Limb (tissue), 2 donors: ENCODE data around the gene GNLY.
"Not testable (repeated sequence)": the region's sequence is repeated elsewhere in the genome, so short reads cannot be mapped to it uniquely, and the experiment has no call there.

Source experiments
- DNase-seq, 2 donors: peaks; one replicate each; pipeline ENCODE4 v3.0.0-alpha.2; 2016; ENCODE audit errors: extremely low spot score in 2 of 2

The GNLY gene

GRCh38 chr2:85694052-85695025 lies at the start of gene GNLY:
GNLY (plus strand) TSS chr2:85694358; CDS start chr2:85694419, 61 bp downstream.
- no peak for DNase-seq

- no peak for DNase-seq
Measured at GRCh38 chr2:85644909-85645308, 49.2 kb upstream of the GNLY start.

DNA sequence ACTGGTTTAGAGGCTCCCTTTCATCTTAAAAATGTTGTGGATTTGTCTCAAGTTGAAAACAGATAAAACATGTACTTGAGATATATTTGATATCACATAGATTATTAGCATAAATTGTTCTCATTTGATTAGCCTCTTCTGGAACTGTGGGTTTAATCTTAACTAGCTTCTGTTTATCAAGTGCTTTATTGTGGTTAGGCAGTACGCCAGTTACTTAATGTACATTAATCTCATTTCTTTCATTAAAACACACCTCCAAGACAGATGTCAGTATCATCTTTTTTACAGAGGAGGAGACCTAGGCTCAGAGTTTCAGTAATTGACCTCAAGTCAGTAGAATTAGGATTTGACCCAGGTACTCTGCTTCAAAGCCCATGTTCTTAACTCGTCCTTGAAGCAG lies 48.0 kb upstream of the GNLY start:
- DNase-seq: no peak

DNA sequence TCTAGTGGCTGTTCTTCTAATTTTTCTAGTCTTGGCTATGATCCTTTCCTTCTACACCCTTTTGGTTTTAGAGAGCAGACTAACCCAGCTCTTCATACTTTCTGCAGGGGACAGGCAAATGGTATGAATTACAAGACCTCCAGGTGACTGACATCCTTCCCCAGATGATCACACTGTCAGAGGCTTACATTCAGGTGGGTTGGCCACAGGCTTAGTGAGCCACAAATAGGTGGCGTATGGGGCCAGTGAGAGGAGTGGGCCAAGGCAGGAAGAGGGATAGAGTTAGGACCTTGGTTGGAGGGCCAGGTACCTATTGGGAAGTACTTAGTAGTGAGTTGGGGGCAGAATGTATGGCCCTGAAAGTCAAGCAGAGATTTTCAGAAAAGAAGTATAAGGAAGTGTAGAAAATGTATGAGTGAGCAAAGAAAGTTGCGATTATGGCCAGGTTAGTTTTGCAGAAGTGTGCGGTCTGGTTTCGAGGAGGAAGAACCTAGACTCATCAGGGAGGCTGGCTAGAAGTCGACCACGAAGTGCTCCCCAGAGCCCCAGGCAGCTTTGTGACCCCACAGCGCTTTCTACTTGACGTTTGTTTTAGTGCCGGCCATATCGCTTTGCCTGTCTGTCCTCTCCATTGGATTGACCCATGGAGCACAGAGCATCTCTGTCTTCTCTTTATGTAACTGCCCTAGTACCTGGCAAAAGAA lies 46.2 kb upstream of the GNLY start:
- DNase-seq: no peak

- no peak for DNase-seq
Measured at GRCh38 chr2:85648619-85649018, 45.5 kb upstream of the GNLY start.

- no peak for DNase-seq
Measured at GRCh38 chr2:85649201-85650190, 44.7 kb upstream of the GNLY start.

DNA sequence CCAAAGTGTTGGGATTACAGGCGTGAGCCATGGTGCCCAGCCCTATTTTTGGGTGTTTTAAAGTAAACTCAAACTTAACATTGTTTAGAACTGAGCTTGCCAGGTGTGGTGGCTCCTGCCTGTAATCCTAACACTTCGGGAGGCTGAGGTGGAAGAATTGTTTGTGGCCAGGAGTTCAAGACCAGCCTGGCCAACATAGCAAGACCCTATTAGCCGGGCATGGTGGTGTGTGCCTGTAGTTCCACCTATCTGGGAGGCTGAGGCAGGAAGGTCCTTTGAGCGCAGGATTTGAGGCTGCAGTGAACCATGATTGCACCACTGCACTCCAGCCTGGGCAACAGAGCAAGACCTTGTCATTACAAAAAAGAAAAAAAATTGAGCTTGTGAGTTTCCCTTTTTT lies 43.7 kb upstream of the GNLY start:
- no peak for DNase-seq

GRCh38 chr2:85651097-85651496 lies 43.1 kb upstream of the GNLY start:
- DNase-seq: no peak

DNA sequence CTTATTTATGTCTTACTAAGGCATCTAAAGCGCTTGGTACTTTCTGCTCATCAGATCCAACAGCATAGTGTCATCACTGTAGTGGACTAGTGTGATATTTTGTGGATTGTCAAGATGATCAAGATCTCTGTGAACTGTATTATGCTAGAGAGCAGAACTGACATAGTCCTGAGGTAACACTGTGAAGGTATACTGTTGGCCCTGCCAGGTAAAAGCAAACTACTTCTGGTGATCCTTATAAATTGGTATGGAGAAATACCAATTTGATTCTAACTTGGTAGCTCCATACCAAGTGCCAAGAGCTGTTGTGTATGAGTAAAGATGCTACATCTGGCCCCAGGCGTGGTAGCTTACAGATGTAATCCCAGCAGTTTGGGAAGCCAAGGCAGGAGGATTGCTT lies 42.1 kb upstream of the GNLY start:
- no peak for DNase-seq

DNA sequence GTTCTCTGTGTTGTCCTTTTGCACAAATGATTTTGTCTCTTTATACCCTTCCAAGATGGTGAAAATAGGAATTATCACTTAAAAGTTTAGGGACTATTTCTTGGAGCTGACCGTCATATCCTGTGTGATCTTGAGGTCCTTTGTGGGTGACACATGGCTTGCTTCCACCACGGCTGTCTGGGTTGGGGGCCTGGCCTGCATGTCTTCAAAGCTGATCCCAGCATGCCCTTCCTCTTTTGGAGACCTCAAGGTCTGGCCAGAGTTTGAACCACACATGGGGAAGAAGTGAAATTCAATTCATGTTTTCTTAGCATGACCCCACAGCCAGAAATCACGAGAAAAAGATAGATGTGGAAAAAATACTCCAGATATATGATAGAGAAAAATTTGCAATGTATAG lies 40.2 kb upstream of the GNLY start:
- DNase-seq: no peak

DNA sequence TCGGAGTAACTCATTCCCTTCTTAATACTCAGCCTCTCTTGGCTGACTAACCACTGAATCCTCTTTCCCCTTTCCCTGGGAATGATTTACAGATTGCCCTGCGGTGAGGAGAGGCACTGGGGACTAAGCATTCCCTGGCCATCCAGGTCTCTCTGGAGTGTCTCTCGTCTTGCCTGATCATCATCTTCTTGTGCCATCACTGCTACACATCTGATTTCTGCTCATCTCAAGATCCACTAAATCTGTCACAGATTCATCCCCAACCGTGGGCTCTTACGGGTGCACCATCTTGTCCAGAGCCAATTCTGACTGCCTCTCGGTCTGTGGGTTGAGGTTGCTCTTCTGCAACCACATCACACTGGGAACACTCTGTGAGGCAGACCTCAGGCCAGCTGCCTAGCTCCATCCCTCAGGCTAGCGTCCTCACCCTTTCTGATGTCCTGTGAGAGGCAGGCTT lies 38.2 kb upstream of the GNLY start:
- DNase-seq: no peak

- DNase-seq: no peak
Measured at GRCh38 chr2:85656468-85656867, 37.7 kb upstream of the GNLY start.

- not testable (repeated sequence) for DNase-seq
Measured at GRCh38 chr2:85657399-85657798, 36.8 kb upstream of the GNLY start.

DNA sequence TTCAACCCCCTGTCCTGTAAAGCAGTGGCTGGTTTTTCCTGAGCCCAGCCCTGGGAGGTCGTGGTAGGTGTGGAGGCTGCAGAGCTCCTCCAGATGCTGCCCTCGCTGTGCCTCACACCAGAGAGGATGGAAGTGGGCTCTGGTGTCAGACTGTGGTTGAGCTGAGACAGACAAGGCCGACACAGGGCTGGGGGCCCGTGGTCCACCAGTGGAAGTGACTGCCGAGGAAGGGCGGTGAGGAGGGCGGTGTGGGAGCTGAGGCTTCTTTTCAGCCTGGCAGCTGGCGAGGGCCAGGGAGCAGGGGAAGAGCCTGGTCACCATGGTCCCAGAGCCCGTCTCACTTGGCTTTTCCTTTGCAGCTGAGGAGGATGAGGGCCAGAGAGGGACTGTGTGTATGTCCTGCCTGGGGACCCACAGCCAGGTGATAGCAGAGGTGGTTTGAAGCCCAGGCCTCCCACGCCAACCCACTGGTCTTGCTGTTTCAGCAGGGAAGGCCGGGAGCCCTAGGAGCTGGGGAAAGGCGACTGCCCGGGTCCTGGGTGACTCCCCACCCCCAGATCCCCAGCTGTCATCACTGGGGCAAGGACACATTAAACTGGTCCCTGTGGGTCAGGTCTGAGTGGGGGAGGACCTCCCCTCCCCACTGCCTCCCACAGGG lies 34.7 kb upstream of the GNLY start:
- no peak for DNase-seq

DNA sequence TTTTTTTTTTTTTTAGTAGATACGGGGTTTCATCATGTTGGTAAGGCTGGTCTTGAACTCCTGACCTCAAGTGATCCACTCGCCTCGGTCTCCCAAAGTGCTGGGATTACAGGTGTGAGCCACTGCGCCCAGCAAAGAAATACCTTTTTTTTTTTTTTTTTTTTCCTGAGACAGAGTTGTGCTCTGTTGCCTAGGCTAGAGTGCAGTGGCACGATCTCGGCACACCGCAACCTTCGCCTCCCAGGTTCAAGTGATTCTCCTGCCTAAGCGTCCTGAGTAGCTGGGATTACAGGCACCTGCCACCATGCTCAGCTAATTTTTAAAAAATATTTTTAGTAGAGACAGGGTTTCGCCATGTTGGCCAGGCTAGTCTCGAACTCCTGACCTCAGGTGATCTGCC lies 33.9 kb upstream of the GNLY start:
- DNase-seq: not testable (repeated sequence)

DNA sequence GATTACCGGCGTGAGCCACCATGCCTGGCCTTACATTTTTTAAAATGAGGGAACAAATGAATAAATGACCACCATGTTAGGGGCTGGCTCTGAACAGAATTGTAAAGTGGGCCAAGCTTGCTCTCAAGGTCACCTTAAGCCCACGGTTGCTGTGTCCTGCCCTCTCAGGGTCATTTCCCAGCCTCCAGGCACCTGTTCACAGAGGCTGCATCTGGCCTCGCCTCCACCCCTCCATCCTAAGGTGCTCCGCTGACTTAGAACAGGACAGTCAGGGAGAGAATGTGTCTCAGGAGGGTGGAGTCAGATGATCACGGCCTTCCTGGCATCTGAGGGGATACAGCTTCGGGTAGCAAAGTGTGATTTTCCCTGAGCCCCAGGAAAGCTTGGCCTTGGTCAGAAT lies 33.4 kb upstream of the GNLY start:
- DNase-seq: no peak

DNA sequence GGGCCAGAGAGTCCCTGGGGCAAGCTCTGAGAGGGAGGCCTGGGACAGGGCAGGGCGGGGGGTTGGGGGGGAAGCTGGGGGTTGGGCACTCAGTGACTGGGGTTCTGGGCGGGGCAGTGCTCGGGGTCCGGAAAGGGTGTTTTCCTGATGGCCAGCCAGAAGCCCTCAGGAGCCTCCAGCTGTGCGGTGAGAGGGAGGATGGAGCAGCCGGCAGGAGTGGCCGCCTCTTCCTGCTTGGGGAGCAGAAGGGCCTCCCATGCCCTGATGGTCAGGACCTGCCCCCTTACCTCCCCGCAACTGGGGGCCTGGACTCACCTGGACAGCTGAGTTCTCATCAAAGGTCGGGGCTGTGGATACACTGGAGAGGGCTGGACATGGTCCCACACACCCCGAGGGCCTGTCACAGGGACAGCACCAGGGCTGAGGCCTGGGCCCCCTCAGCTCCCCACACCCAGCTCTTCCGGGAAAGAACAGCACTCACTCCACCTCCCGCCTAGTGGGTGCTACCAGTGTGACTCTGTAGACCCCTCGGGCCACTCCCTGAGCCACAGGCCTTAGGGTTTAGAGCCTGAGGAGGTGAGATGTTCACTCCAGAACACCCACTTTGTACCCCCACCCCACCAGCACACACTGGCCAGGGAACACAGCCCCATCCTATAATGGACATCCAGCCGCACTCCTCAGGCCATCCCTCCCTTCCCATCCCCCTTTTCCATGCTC lies 32.9 kb upstream of the GNLY start:
- DNase-seq: no peak

- DNase-seq: no peak
Measured at GRCh38 chr2:85662899-85663593, 31.1 kb upstream of the GNLY start.
